MM.1S (cell line): ENCODE results near the gene ADGRV1.

Experiments used
- EZH2 ChIP-seq: fragments of 300-600 bp; sonication (generic); optimal IDR thresholded peaks from 2 replicates; pipeline ENCODE3; 2017; ENCODE audit warnings: low read depth, mild to moderate bottlenecking, antibody characterized with exemption, low read length, mixed read lengths
- EZH2phosphoT487 ChIP-seq: fragments of 300-600 bp; sonication (generic); IDR thresholded peaks from 2 replicates; pipeline ENCODE4 v1.6.1; 2018; ENCODE audit warnings: antibody characterized with exemption, low read length
- TF ChIP-seq, protein P1 (sequence below): fragments of 300-600 bp; sonication (generic); IDR thresholded peaks from 2 replicates; pipeline ENCODE4 v1.5.1; 2016; ENCODE audit warnings: antibody characterized with exemption, low read length, mixed read lengths

DNA sequence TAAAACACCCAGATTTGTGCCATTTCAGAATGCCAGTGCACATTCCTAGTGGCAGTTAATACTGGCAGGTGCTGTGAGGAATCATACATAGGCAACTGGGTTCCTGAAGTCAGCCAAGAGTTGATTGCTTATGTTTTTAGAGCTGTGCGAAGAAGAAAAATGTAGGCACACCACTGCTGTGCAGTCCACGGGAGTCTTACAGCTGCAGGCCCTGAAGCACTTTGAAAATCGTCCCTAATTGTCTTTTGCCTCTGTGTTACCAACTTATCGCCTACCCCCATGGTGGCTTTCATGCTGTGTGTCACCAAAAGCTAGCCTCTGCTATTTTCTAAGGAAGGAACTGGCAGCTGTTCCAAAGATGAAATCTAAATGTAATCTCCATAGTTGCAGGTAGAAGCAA is 560.6 kb downstream of the ADGRV1 start:
- TF ChIP-seq, protein P1, sequence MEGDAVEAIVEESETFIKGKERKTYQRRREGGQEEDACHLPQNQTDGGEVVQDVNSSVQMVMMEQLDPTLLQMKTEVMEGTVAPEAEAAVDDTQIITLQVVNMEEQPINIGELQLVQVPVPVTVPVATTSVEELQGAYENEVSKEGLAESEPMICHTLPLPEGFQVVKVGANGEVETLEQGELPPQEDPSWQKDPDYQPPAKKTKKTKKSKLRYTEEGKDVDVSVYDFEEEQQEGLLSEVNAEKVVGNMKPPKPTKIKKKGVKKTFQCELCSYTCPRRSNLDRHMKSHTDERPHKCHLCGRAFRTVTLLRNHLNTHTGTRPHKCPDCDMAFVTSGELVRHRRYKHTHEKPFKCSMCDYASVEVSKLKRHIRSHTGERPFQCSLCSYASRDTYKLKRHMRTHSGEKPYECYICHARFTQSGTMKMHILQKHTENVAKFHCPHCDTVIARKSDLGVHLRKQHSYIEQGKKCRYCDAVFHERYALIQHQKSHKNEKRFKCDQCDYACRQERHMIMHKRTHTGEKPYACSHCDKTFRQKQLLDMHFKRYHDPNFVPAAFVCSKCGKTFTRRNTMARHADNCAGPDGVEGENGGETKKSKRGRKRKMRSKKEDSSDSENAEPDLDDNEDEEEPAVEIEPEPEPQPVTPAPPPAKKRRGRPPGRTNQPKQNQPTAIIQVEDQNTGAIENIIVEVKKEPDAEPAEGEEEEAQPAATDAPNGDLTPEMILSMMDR: no peak
- TF ChIP-seq EZH2phosphoT487 (no peak), EZH2 (no peak)
